Posterior vena cava (tissue), 2 donors: Measurements from ENCODE around the gene RRN3. TPM values are rescaled to one million over a fixed set of nuclear protein-coding genes. Genes with fewer than 3 reads are reported as not detected.
A peak's percentile ranks its signal among the peaks of the same experiment; 100 is the strongest.
"Not testable (repeated sequence)": the region's sequence is repeated elsewhere in the genome, so short reads cannot be mapped to it uniquely, and the experiment has no call there.

Source experiments
- DNase-seq: peaks from one replicate; pipeline ENCODE4 v3.0.0-alpha.2; 2020; ENCODE audit warnings: low spot score
- intact Hi-C, 2 donors: fragments of 100-400 bp; cut with DNase I; formaldehyde crosslinking; loops; one replicate each; pipeline versions ENCODE4 v1.14.1 to v1.14.2; 2022 to 2023
- total RNA-seq, 2 donors: library from RNA; stranded (reverse); fragmentation: NEBNext Ultra II Directional; extraction: Animal tissue kit (Norgen Biotek cat#: 25700); gene quantifications; one replicate each; pipeline ENCODE4 v1.2.1, GENCODE V29; 2021
- donor health status: DM: yes; HTN: yes; CAD: no.
- donor health status: DM: yes; HTN: yes; CAD: no.

RRN3 gene
- total RNA-seq, 2 donors from 2014 or later: 21.5 to 24.3 TPM

DNA sequence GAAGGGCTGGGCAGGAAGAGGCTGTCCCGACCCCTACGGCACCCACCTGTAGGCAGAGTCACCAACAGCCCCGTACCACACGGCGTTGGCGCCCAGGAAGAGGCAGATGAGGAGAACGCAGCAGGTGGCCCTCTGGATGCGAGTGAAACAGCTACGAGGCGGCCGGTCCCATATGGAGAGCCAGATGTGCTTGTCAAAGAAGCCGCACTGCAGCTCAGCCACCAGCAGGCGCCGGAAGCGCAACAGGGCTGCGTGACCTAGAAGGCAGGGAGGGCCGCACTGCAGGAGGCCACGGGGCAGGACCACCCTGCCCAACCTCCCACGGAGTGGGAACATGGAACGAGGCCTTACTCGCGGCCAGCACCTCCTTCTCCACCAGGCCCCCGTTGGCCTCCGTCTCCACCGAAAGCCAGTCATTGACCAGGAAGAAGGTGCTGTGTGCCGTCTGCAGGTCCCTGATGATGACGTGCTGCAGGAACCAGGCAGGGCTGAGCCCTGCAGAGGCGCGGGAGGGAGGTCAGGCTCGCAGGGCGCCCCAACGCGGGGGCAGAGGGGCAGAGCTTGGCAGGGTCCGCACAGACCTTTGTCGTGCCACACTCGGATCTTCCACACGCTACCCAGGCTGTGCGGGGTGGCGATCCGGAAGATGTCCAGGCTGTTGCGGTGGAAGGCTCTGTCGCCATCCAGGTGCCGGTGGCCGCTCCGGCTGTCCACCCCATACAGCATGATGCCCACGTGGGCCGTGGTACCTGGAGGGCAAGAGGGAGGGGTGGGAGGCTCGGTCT is 33.8 kb upstream of the RRN3 start:
- peak; percentile 29 for DNase-seq
- intact Hi-C loops: not testable (repeated sequence)

DNA sequence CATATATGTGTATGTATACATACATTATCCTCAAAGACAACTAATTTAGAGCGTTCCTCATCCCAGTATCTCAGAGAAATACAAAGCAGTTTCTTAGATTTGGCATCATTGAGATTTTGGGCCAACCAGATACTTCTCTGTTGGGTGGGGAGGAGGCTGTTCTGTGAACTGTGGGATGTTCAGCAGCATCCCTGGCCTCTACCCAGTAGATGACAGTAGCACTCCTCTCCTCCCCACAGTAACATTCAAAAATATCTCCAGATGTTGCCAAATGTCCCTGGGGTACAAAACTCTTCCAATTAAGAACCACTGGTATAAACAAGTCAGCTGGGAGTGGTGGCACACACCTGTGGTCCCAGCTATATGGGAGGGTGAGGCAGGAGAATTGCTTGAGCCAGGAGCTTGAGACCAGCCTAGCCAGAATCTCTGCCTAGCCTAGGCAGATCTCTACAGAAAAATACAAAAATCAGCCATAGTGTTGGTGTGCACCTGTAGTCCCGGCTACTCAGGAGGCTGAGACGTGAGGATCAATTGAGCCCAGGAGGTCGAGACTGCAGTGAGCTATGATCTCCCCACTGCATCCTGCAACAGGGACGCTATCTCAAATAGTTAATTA is 6.4 kb upstream of the RRN3 start:
- intact Hi-C loops, DNase-seq: not testable (repeated sequence)

DNA sequence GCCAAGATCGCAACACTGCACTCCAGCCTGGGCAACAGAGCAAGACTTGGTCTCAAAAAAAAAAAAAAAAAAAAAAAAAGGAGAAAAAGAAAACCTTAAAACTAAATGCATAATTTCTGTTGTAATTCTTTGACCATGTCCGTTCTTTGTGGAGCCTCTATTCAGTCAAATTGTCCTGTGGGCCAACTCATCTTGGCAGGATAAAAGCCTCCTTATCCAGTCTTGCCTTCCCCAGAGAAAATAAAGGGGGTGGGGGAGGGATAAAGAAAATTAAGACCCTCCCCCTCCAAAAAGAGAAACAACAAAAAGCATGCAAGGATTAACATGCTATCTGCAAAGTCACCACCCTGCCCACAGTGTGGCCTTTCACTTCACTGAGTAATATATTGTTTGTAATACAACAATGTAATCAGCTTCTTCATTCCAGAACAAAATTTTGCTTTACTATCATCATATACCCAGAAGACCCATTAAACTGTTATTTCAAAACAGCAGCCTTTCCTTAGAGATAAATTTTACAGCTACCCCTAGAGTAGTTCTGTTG is 5.4 kb upstream of the RRN3 start:
- intact Hi-C loops: not testable (repeated sequence)

DNA sequence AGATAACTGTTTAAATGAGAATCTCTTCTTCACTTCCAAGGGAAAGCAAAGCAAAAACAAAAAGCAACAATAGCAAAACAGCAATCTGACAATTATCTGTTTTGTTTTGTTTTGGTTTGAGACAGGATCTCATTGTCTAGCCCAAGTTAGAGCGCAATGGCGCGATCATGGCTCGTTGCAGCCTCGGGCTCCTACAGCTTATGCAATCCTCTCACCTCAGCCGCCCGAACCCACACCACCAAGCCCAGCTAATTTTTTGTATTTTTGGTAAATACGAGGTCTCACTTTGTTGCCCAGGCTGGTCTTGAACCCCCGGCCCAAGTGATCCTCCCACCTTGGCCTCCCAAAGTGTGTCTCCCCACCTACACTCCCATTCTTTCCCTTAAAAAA is 2.5 kb upstream of the RRN3 start:
- intact Hi-C loops, DNase-seq: not testable (repeated sequence)

More for the DNA sequence above, 5.4 kb upstream of the RRN3 start:
- not testable (repeated sequence) for DNase-seq

DNA sequence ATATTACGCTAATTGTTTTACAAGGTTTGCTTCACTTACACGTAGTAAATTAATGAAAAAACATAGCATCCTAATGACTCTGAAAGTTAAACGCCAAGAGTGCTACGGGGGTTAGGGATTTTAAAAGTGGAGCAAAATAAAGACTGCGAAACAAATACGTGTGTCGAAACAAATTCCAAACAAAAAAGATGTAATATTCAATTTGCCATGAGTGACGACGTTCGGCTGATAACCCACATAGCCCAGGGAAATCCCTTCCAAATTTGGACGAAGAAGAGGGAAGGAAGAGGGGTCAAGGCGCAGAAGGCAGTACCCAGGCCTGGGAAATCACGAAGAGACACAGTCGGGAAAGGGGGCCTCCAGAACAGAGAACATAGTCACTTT is 509 bp downstream of the RRN3 start:
- intact Hi-C loops, DNase-seq: not testable (repeated sequence)

DNA sequence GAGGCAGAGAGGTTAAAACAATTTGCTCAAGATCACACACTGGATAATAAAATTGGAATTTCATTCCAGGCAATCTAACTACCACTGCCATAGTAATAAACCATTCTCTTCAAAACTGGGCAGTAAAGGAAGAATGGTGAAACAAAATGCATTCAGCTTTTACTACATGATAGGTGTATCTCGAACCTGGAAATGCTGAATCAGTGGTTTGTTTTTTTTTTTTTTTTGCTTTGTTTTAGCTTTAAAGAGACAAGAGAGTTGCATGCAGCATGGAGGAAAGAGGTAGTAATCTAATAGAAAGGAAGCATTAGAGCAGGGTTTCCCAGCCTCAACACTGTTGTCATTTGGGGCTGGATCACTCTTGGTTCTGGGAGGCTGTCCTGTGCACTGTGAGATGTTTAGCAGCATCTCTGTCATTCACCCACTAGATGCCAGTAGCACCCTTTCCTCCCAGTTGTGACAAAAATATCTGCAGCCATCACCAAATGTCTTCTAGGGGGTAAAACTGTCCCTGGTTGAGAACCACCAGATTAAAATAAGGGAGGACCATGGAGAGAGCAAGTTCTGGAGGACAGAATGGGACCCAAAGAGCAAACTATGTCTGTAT is 3.3 kb downstream of the RRN3 start:
- DNase-seq, intact Hi-C loops: not testable (repeated sequence)

DNA sequence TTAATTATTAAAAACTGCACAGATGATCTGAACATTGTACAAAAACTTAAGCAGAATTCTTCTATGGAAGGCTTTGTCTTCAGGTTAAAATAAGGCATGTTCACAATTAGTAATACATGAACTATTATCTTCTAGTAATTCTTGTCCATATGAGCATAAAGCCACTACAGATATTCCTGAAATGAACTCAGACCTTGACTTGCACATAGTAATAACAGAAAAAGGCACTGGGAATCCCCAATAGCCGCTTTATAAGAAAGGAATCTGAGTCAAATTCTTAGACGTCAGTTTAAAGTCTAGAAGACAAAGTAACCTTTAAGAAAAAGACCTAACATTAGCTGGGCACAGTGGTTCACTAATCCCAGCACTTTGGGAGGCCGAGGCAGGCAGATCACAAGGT is 11.3 kb downstream of the RRN3 start:
- DNase-seq, intact Hi-C loops: not testable (repeated sequence)

DNA sequence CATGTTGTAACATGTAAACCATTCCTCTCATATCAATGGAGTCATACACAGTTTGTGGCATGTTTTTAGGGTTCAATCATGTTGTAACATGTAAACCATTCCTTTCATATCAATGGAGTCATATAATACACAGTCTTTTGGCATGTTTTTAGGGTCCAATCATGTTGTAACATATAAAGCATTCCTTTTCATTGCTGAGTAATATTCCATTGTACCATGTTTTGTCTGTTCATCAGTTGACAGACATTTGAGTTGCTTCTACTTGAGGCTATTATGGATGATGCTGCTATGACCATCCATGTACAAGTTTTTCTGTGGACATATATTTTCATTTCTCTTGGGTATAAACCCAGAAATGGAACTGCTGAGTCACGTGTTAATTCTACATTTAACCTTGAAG is 13.2 kb downstream of the RRN3 start:
- DNase-seq, intact Hi-C loops: not testable (repeated sequence)

DNA sequence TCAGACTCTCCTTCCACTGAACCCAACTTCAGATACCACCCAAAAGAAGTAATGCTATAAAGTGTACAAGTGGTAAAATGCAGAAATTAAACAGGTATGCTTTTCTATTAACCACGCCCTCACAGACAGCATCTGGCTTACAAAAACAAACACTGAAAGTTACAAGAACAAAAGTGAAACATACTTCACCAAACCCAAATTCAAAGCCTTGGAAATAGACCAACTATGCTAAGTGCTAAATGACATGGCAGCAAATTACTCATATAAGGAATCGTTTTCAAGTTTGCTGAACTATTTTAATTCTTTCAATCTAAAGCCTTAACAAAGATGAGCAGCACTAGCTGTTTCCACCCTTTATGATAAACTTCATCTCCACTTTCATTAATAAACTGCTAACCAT is 17.9 kb downstream of the RRN3 start:
- DNase-seq, intact Hi-C loops: not testable (repeated sequence)

DNA sequence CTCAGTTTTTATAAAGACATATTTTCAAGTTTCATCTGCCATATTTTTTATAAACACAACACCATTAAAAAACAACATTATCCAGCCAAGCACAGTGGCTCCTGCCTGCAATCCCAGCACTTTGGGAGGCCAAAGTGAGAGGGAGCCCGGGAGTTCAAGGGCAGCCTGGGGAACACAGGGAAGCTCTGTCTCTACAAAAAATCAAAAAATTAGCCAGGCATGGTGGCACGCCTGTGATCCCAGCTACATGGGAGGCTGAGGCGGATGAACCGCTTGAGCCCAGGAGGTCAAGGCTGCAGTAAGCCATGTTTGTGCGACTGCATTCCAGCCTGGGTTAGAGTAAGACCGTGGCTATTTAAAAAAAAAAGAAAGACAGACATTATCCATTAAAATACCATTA is 21.0 kb downstream of the RRN3 start:
- DNase-seq: no peak
- intact Hi-C loops: no loop called here

DNA sequence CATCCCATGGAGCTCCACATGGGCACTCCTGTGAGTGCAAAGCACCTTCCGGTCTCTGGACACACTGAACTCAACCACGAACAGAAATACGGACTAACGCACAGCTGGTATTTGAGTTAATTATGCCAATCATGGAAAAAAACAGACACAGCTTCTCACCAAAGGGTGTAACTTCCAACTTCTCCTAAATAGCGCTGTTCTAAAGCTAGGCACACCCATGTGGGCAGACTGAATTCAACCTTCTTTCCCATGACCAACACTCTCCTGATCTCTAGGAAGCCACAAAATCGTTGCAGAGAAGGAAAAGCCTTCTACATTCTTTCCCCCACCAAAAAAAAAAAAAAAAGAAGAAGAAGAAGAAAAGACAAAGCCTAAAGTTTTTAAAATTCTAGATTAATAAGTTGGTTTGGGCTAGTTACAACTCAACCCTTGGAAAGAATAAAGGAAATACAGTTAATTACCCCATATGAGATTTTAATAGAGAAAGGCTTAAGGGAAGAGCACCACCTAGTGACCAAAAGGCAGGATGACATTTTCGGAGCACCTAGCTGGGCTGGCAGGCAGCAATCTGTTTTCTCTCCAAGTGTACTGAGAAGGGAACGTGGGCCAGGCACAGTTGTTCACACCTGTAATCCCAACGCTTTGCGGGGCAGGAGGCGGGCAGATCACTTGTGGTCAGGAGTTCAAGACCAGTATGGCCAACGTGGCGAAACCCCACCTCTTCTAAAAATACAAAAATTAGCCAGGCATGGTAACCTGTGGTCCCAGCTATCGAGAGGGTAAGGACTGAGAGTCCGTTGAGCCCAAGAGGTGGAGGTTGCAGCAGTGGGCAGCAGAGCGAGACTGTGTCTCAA is 21.9 kb downstream of the RRN3 start:
- intact Hi-C loops, DNase-seq: not testable (repeated sequence)

DNA sequence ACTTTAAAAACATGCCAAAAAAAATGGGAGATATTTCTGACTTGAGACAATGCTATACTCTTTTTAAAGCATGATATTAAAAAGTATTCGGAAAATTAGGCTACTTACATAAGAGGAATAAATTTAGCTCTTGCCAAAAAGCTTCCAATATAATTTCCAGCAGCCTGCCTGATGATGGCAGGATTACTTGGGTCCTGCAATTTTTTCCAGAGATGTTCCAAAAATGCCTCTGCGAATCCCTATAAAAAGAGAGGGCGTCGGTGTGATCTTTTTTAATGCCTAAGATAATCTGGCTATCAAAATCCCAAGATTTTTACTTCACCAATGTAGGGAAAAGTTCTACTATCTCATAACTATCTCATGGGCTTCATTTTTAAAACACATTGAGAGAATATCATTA is 23.1 kb downstream of the RRN3 start:
- DNase-seq, intact Hi-C loops: not testable (repeated sequence)

DNA sequence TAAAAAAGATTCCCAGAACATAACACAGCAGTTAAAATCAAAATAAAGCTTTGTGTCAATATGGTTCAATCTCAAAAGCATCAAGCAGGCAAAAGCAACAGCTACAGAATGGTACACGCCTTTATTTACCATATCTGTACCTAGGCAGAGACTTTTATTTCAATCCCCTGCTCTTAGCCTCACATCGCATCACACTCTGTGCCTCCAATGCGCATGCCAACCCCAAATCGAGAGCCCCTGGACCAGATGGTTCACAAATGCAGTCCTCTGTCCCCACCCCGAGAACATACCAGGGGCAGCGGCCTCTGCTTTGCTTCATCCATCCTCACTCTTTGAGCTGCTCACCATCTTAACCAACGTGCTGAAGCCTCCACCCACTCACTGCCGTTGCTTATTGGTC is 27.4 kb downstream of the RRN3 start:
- intact Hi-C loops, DNase-seq: not testable (repeated sequence)

DNA sequence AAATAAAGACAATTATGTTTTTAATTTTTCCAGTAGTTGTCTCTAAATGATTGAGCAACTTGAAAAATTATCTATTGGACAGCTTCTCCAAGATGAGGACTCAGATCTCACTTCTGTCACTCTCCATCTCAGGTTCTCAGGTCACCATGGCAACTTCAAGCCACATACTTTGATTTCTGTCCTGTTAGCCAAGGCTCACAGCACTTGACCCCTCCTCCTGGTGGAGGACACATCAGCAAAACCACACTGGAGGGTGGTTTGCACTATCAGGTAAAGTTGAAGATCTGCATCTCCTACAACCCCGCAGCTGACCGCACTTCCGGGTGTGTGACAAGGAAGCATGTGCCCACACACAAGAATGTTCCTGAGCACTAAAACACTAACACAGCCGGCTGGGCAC is 28.1 kb downstream of the RRN3 start:
- intact Hi-C loops, DNase-seq: not testable (repeated sequence)

DNA sequence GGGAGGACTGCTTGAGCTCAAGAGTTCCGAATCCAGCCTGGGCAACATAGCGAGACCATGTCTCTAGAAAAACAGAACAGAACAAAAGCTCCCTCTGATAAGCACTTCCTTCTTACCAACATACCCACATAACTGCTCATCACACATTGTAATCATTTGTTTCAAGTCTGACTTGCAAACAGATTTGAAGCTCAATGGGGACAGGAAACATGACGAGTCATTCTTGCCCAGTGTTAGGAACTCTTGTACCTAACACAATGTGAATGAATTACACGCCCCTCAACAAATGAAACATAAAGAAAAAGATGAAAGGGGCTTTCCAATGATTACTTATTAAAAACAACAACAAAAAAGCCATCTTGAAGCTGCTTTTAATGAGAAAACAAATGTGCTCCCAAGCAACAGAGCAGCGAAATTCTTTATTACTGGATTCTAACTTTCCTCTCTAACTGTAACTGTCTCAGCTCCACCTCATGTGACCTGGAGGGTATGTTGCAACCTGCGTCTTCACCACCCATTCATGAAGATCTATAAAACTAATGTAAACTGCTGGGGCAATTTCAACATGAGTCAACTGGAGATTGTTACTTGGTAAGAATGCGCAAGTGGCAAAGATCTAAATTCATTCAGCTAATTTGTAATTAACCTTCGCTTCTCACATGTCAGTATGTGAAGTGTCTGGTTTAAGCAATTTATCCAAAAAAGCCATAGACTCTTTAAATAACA is 31.8 kb downstream of the RRN3 start:
- DNase-seq, intact Hi-C loops: not testable (repeated sequence)

DNA sequence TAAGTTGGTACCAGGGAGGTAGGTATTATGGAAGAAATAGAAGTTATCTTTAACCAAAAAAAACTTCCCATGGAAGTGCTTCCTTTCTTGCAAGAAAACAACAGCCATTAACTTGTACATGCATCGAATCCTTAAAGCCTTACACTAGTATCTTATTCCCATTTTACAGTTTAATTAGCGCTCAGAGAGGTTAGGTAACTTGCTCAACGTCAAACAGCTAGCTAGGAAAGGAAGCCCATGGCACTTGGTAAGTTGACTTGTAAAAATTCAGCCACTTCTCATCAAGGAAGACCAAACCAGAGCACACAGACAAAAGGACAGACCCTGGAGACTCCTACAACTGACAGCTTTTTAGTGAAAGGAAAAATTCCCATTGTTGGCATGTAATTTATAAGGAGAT is 34.7 kb downstream of the RRN3 start:
- no peak for DNase-seq
- intact Hi-C loops: no loop called here

DNA sequence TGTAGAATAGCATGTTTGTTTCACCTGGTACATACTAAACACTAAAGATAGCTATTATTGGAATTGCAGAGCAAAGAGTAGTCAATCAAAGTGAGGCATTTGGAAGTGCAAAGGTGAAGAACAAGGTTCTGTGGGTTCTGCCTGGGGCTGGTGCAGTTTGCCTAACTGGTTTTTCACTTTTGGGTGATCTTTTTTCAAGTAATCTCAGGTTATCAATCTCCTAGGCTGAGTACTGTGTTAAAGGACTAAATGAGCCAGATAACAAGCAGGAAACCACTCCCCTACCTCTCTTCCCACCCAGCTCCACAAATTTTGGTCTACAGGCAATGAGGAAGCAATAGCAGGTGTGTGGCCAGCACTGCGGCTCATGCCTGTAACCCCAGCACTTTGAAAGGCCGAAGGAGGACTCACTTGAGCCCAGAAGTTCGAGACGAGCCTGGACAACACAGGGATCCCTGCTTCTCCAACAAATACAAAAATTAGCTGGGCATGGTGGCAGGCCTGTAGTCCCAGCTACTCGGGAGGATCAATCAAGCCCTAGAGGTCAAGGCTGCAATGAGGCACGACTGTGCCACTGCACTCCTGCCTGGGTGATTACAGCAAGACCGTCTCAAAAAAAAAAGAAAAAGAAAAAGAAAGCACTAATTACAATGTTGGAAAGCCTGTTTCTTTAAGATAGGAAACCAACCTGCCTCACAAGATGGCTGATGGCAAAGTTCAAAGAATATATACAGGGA is 36.2 kb downstream of the RRN3 start:
- intact Hi-C loops: no loop called here
- DNase-seq: no peak
